ENCODE measurements around the gene RNF212. TPM values are rescaled to one million over a fixed set of nuclear protein-coding genes. Genes with fewer than 3 reads are reported as not detected.

RNF212 gene
- total and polyA plus RNA-seq, 9 of the 15 experiments (the other 6 are each of a cell fraction or from before 2014, with no cell fraction given) = 0.04 TPM; not detected in 8

- no peak overlapping the region for H3K9ac ChIP-seq (ENCODE audit: insufficient read depth in 1 of 2, low read depth in 2 of 2, low read length in 2 of 2)
- no peak overlapping the region for H3K4me2 ChIP-seq (ENCODE audit: insufficient read depth, low read length)
- intact Hi-C loops (cut with micrococcal nuclease) (no loop called here), in situ Hi-C loops (cut with MboI) (no loop called here)
- no peaks in the 10 kb centered on the region for H4K20me1 ChIP-seq (replicated peaks; ENCODE audit: control insufficient read depth, insufficient read depth, low read length)
- no peak overlapping the region for H3K4me3 ChIP-seq
- no peaks in the 10 kb centered on the region for H3K79me2 ChIP-seq (ENCODE audit: control insufficient read depth, insufficient read depth, low read length)
- no peak for ATAC-seq
- FAIRE-seq = no peak
- no peaks in the 10 kb centered on the region for H3K9me1 ChIP-seq (ENCODE audit: control insufficient read depth, insufficient read depth, low read length)
- peaks cover 0 to 8% of the 10 kb centered on the region in 2 experiments; a peak in 1 of 5 replicates for H3K4me1 ChIP-seq (replicated peaks in 1 of 2; ENCODE audit: control insufficient read depth in 2 of 2, insufficient read depth in 2 of 2, low read length in 2 of 2)
- H3K27ac ChIP-seq (ENCODE audit: extremely low read depth, low read depth, low read length) = no peak overlapping the region
- 10% methylated on average over 5 of the region's 5 CpGs for WGBS (ENCODE audit: insufficient coverage, low coverage, missing lambda C conversion rate)
- no peak for DNase-seq (ENCODE audit: extremely low read depth in 1 of 4, low spot score in 3 of 4)
- ChIA-PET POLR2A (interaction anchor here (1.2 kb wide), 1 partner anchor 13 kb away, joined by 3 read pairs; no protein-coding TSS in a partner anchor), CTCF (ENCODE audit: low intra/inter-chr PET ratio) (no interaction called here)
- H2AFZ ChIP-seq (ENCODE audit: low read depth, low read length) = no peak overlapping the region
- BruUV-seq (replicated peaks) = no TSS peak
- H3K27me3 ChIP-seq (ENCODE audit: control insufficient read depth in 2 of 2, insufficient read depth in 2 of 2, low read length in 2 of 2) = peaks cover 24 to 63% of the 10 kb centered on the region in 2 experiments
- no peaks in the 10 kb centered on the region for H3K9me3 ChIP-seq (replicated peaks; ENCODE audit: control insufficient read depth, insufficient read depth, low read depth, low read length)
- H3K36me3 ChIP-seq (ENCODE audit: control insufficient read depth, insufficient read depth, low read length) = no peaks in the 10 kb centered on the region
- TF ChIP-seq ZBTB12 (CRISPR knock-in tag; IDR thresholded peaks at IDR 0.05) = no peak
- TF ChIP-seq ZNF263 (CRISPR knock-in tag; IDR thresholded peaks at IDR 0.05; ENCODE audit: borderline replicate concordance) = no peak
- no peak for TF ChIP-seq ZNF639 (CRISPR knock-in tag; conservative IDR thresholded peaks at IDR 0.05 in 1 of 2, IDR thresholded peaks at IDR 0.05 in 1 of 2)
- TF ChIP-seq TCF7L2 (IDR thresholded peaks at IDR 0.05; ENCODE audit: low read depth, low read length) = no peak
- no peak for TF ChIP-seq CBFB (CRISPR knock-in tag; IDR thresholded peaks at IDR 0.05)
- no peak for TF ChIP-seq CHD7 (IDR thresholded peaks at IDR 0.05; ENCODE audit: low read depth, low read length)
- TF ChIP-seq ZNF76 (CRISPR knock-in tag; IDR thresholded peaks at IDR 0.05; ENCODE audit: borderline replicate concordance) = no peak
- no peak for TF ChIP-seq PCBP1 (IDR thresholded peaks at IDR 0.05; ENCODE audit: low read depth, low read length, poor library complexity, severe bottlenecking)
Measured at GRCh38 chr4:1096841-1097240, 16.5 kb downstream of the RNF212 start.

All from K562 (cell line).